ENCODE measurements around the gene SNTG2.

SNTG2 gene

DNA sequence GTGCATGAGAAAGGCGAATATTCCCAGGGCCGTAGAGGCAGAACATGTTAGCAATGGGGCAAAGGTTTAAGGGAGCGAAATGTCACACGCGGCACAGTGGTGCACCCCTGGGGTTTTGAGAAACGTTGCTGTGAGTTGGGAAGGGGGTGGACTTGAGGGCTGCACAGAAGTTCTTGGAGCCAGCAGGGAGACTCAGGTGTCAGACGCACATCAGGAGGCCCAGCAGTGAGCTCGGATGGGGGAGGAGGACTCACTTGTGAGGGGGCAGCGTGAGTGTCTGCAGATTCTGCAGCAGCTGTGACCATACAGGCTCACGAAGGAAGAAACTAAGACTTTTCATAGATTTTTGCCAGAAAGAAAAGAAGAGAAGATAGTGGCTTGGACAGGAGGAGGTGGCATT is 218.2 kb downstream of the SNTG2 start:
- Histone ChIP-seq H3K27ac (ENCODE audit: low read depth, low read length) (no peak overlapping the region), H3K9me2 (replicated peaks; ENCODE audit: control insufficient read depth, low read length) (no peaks in the 10 kb centered on the region), H3K4me1 (ENCODE audit: control insufficient read depth, low read length) (no peaks in the 10 kb centered on the region), H3K27me3 (ENCODE audit: control insufficient read depth, low read length) (no peaks in the 10 kb centered on the region), H3K4me2 (ENCODE audit: low read length) (no peak overlapping the region), H3K9me3 (ENCODE audit: control insufficient read depth, insufficient read depth, low read length) (peaks cover 1% of the 10 kb centered on the region; the same call in 1 of the 2 replicates), H3K36me3 (ENCODE audit: control insufficient read depth, low read length) (no peaks in the 10 kb centered on the region), H3K79me2 (ENCODE audit: control insufficient read depth, low read length) (no peaks in the 10 kb centered on the region), H4K20me1 (ENCODE audit: control insufficient read depth, insufficient read depth, low read depth, low read length) (no peaks in the 10 kb centered on the region), H3K4me3 (ENCODE audit: low read length) (no peak overlapping the region), H3F3A (ENCODE audit: control insufficient read depth, insufficient read depth) (no peaks in the 10 kb centered on the region)
- TF ChIP-seq EZH2phosphoT487 (IDR thresholded peaks at IDR 0.05; ENCODE audit: borderline replicate concordance, low read length) = no peak
- no peak for TF ChIP-seq CTCF (IDR thresholded peaks at IDR 0.05; ENCODE audit: low read depth, low read length, poor library complexity, severe bottlenecking)

DNA sequence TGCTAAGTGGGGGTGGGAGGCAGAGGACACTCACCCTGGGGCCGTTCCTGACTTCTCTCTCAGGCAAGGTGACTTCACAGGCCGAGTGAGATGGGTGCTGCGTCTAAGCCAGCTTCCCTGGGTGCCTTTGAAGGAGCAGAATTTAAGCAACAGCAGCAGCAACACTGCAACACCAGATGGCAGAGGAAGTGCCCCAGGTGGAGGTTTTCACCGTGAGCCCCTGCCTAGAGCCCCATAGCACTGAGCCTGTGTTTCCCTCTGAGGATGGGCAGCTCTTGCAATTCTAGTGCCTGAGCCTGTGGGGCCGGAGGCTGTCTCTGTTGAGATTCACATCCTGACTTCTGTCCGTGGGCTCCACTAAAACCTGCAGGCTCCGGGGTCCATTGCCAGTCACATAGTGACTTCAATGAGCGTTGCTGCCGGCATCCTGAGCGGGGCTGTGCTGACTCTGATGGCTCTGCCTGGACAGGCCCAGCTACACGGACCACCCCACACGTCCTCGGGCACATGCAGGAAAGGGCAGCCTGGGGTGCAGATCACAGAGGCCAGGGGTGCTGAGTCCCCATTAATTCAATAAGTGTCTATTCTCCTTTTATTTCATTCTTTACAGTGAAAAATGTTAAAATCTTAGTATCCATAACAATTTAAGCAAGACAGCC is 218.8 kb downstream of the SNTG2 start:
- TF ChIP-seq CTCF (IDR thresholded peaks at IDR 0.05; ENCODE audit: low read depth, low read length, poor library complexity, severe bottlenecking) (no peak), EZH2phosphoT487 (IDR thresholded peaks at IDR 0.05; ENCODE audit: borderline replicate concordance, low read length) (no peak)
- Histone ChIP-seq H3K36me3 (ENCODE audit: control insufficient read depth, low read length) (no peaks in the 10 kb centered on the region), H3K79me2 (ENCODE audit: control insufficient read depth, low read length) (no peaks in the 10 kb centered on the region), H4K20me1 (ENCODE audit: control insufficient read depth, insufficient read depth, low read depth, low read length) (no peaks in the 10 kb centered on the region), H3K4me3 (ENCODE audit: low read length) (no peak overlapping the region), H3K27ac (ENCODE audit: low read depth, low read length) (no peak overlapping the region), H3K27me3 (ENCODE audit: control insufficient read depth, low read length) (no peaks in the 10 kb centered on the region), H3F3A (ENCODE audit: control insufficient read depth, insufficient read depth) (no peaks in the 10 kb centered on the region), H3K9me2 (replicated peaks; ENCODE audit: control insufficient read depth, low read length) (no peaks in the 10 kb centered on the region), H3K4me1 (ENCODE audit: control insufficient read depth, low read length) (no peaks in the 10 kb centered on the region), H3K9me3 (ENCODE audit: control insufficient read depth, insufficient read depth, low read length) (no peaks in the 10 kb centered on the region), H3K4me2 (ENCODE audit: low read length) (no peak overlapping the region)

DNA sequence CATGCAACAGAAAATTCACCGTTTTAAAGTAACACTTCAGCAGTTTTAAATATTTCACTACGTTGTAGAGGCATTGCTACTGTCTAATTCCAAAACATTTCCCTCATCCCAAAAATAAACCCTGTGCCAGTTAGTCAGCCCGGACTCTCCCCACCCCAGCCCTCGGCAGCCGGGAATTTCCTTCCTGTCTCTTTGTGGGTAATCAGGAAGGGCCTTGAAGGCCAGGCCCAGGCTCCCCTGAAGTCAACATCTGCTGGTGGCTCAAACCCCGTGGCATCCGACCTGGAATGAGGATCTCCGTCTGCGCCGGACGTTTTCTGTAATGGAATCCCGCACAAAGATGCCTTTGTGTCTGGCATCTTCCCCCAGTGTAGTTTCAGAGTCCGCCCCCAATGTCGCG is 219.6 kb downstream of the SNTG2 start:
- no peaks in the 10 kb centered on the region for H3F3A ChIP-seq (ENCODE audit: control insufficient read depth, insufficient read depth)
- no peak overlapping the region for H3K4me3 ChIP-seq (ENCODE audit: low read length)
- no peak for TF ChIP-seq CTCF (IDR thresholded peaks at IDR 0.05; ENCODE audit: low read depth, low read length, poor library complexity, severe bottlenecking)
- TF ChIP-seq EZH2phosphoT487 (IDR thresholded peaks at IDR 0.05; ENCODE audit: borderline replicate concordance, low read length) = no peak
- H3K79me2 ChIP-seq (ENCODE audit: control insufficient read depth, low read length) = no peaks in the 10 kb centered on the region
- H3K36me3 ChIP-seq (ENCODE audit: control insufficient read depth, low read length) = no peaks in the 10 kb centered on the region
- no peaks in the 10 kb centered on the region for H3K9me2 ChIP-seq (replicated peaks; ENCODE audit: control insufficient read depth, low read length)
- no peak overlapping the region for H3K27ac ChIP-seq (ENCODE audit: low read depth, low read length)
- H3K4me2 ChIP-seq (ENCODE audit: low read length) = no peak overlapping the region
- H3K27me3 ChIP-seq (ENCODE audit: control insufficient read depth, low read length) = no peaks in the 10 kb centered on the region
- no peaks in the 10 kb centered on the region for H3K4me1 ChIP-seq (ENCODE audit: control insufficient read depth, low read length)
- H3K9me3 ChIP-seq (ENCODE audit: control insufficient read depth, insufficient read depth, low read length) = no peaks in the 10 kb centered on the region
- H4K20me1 ChIP-seq (ENCODE audit: control insufficient read depth, insufficient read depth, low read depth, low read length) = no peaks in the 10 kb centered on the region

All from DOHH2 (cell line).